Endothelial cell of umbilical vein (primary cell): Measurements from ENCODE around the gene TRIM71. TPM values are rescaled to one million over a fixed set of nuclear protein-coding genes. Genes with fewer than 3 reads are reported as not detected.
A peak's percentile ranks its signal among the peaks of the same experiment; 100 is the strongest.

ENCODE experiments used
- BruUV-seq: library from RNA; stranded (reverse); fragments of 400-500 nt; replicated peaks from 2 replicates; lab custom pipeline; 2021; lab: Mats Ljungman, UMichigan
- CTCF ChIA-PET: fragments of 300-600, 350-600 bp; sonication (Branson Sonifier 250); formaldehyde crosslinking; loops from one replicate; lab custom pipeline; 2021; ENCODE audit warnings: antibody characterized with exemption, inconsistent platforms; lab: Charles Lee
- POLR2A ChIA-PET: fragments of 300-600, 350-600 bp; sonication (Branson Sonifier 250); formaldehyde crosslinking; loops from one replicate; lab custom pipeline; 2021; ENCODE audit warnings: antibody characterized with exemption, inconsistent platforms; lab: Charles Lee
- DNase-seq: peaks from one replicate; pipeline ENCODE4 v3.0.0-alpha.2; 2011; ENCODE audit warnings: low read depth, low spot score
- FAIRE-seq: peaks from 2 replicates; lab custom pipeline; 2011; peaks lifted over from hg19 to GRCh38; lab: Jason Lieb, UNC
- H2AFZ ChIP-seq: 2 replicates; pipeline ENCODE4 v1.6.0; 2012; ENCODE audit warnings: low read depth, low read length, control low read depth, inconsistent platforms
- H3K27ac ChIP-seq: 2 replicates; pipeline ENCODE4 v1.5.1; 2011; ENCODE audit warnings: low read depth, mild to moderate bottlenecking, control low read depth, low read length, moderate library complexity; ENCODE audit not compliant: insufficient read depth
- H3K27me3 ChIP-seq, 2 experiments: 2 replicates each; pipeline versions ENCODE4 v1.6.0 to v1.6.1; 2011; ENCODE audit warnings: low read length in 2 of 2, mixed read lengths in 1 of 2; ENCODE audit not compliant: control insufficient read depth in 2 of 2, insufficient read depth in 2 of 2
- H3K36me3 ChIP-seq, 2 experiments: 2 replicates in 1 of 2; 3 replicates in 1 of 2; pipeline ENCODE4 v1.5.1; 2011; ENCODE audit warnings: low read length in 2 of 2, mild to moderate bottlenecking in 1 of 2, moderate library complexity in 1 of 2; ENCODE audit not compliant: control insufficient read depth in 2 of 2, insufficient read depth in 2 of 2; ENCODE audit errors: extremely low read depth in 1 of 2
- H3K4me1 ChIP-seq: 3 replicates; pipeline ENCODE4 v1.5.1; 2011; ENCODE audit warnings: mild to moderate bottlenecking, low read length; ENCODE audit not compliant: control insufficient read depth, insufficient read depth; ENCODE audit errors: extremely low read depth
- H3K4me2 ChIP-seq: 2 replicates; pipeline ENCODE4 v1.6.1; 2011; ENCODE audit warnings: low read length, control low read depth, mixed read lengths; ENCODE audit not compliant: insufficient read depth
- H3K4me3 ChIP-seq, 3 experiments: fragments of 200-600 bp in 1 of 3; sonication (generic), shearing (Covaris generic) in 1 of 3; replicated peaks in 1 of 3; 2 replicates each; pipeline ENCODE4 v1.5.1; 2011 to 2016; ENCODE audit warnings: control low read depth in 3 of 3, low read length in 3 of 3, mild to moderate bottlenecking in 2 of 3, inconsistent platforms in 1 of 3, low read depth in 1 of 3, moderate library complexity in 1 of 3; ENCODE audit not compliant: insufficient read depth in 1 of 3
- H3K79me2 ChIP-seq: 2 replicates; pipeline ENCODE4 v1.6.0; 2012; ENCODE audit warnings: low read length, inconsistent platforms; ENCODE audit not compliant: control insufficient read depth, insufficient read depth
- H3K9ac ChIP-seq: replicated peaks from 2 replicates; pipeline ENCODE3; 2011; ENCODE audit warnings: low read length, control low read depth; ENCODE audit not compliant: insufficient read depth; ENCODE audit errors: extremely low read depth
- H3K9me1 ChIP-seq: replicated peaks from 3 replicates; pipeline ENCODE4 v1.6.0; 2011; ENCODE audit warnings: mild to moderate bottlenecking, low read length; ENCODE audit not compliant: control insufficient read depth, insufficient read depth; ENCODE audit errors: extremely low read depth
- H3K9me3 ChIP-seq: replicated peaks from 2 replicates; pipeline ENCODE4 v1.5.1; 2012; ENCODE audit warnings: low read length, inconsistent platforms; ENCODE audit not compliant: control insufficient read depth, insufficient read depth
- H4K20me1 ChIP-seq: replicated peaks from 2 replicates; pipeline ENCODE3; 2011; ENCODE audit warnings: mild to moderate bottlenecking, low read length; ENCODE audit not compliant: control insufficient read depth, insufficient read depth; ENCODE audit errors: extremely low read depth
- GATA2 ChIP-seq: IDR thresholded peaks from 2 replicates; pipeline ENCODE4 v1.7.0; 2011; ENCODE audit warnings: low read depth, mild to moderate bottlenecking, moderate library complexity, mixed read lengths, low read length; ENCODE audit not compliant: insufficient read length, insufficient read depth
- JUN ChIP-seq: IDR thresholded peaks from 2 replicates; pipeline ENCODE4 v1.6.1; 2011; ENCODE audit warnings: borderline replicate concordance, low read depth; ENCODE audit not compliant: insufficient read length, insufficient read depth
- MAX ChIP-seq: IDR thresholded peaks from 2 replicates; pipeline ENCODE4 v1.6.1; 2011; ENCODE audit not compliant: insufficient read depth, insufficient read length
- MYC ChIP-seq: IDR thresholded peaks from one replicate; pipeline ENCODE4 v1.6.1; 2011; ENCODE audit warnings: mild to moderate bottlenecking, low read depth, low read length
- POLR2A ChIP-seq: IDR thresholded peaks from 2 replicates; pipeline ENCODE4 v1.6.1; 2012; ENCODE audit warnings: low read depth, mild to moderate bottlenecking, control low read depth, low read length
- POLR2AphosphoS5 ChIP-seq: IDR thresholded peaks from 2 replicates; pipeline ENCODE4 v1.6.1; 2012; ENCODE audit warnings: low read depth, mild to moderate bottlenecking, control low read depth, low read length, moderate library complexity; ENCODE audit not compliant: insufficient read depth
- dilution Hi-C: fragments of 300-500 bp; cut with MboI; formaldehyde crosslinking; loops from one replicate; pipeline ENCODE4 v1.15.0; 2019; ENCODE audit warnings: low sequenced_read_pairs; ENCODE audit not compliant: extremely low pct_ligation_motif_present
- intact Hi-C: fragments of 100-400 bp; cut with micrococcal nuclease; formaldehyde crosslinking; loops from one replicate; pipeline ENCODE4 v1.10.0; 2022
- polyA plus RNA-seq, 4 experiments: library from polyadenylated mRNA; depleted of rRNA in 3 of 4; stranded (reverse) in 3 of 4; unstranded in 1 of 4; fragments of >200 nt; gene quantifications; 2 replicates each; pipeline versions ENCODE4 v1.2.1 to v1.2.3, GENCODE V29; 2011 to 2012; ENCODE audit warnings: missing spikeins in 1 of 4
- total RNA-seq: library from RNA; stranded (reverse); gene quantifications from 2 replicates; pipeline ENCODE4 v1.2.3, GENCODE V29; 2021
- TF ChIP-seq, protein P1 (sequence below), 2 donors: IDR thresholded peaks; 1 replicate in 1 of 2; 2 replicates in 1 of 2; pipeline ENCODE4 v1.5.1; 2011; ENCODE audit warnings: low read length in 2 of 2, mild to moderate bottlenecking in 2 of 2, moderate library complexity in 2 of 2, control low read depth in 1 of 2, inconsistent platforms in 1 of 2, low read depth in 1 of 2; ENCODE audit not compliant: insufficient read depth in 1 of 2; ENCODE audit errors: extremely low read depth in 1 of 2

The TRIM71 gene
- total and polyA plus RNA-seq, 2 donors (not counting 3 experiments of a cell fraction or from before 2014, with no cell fraction given), result not detected

DNA sequence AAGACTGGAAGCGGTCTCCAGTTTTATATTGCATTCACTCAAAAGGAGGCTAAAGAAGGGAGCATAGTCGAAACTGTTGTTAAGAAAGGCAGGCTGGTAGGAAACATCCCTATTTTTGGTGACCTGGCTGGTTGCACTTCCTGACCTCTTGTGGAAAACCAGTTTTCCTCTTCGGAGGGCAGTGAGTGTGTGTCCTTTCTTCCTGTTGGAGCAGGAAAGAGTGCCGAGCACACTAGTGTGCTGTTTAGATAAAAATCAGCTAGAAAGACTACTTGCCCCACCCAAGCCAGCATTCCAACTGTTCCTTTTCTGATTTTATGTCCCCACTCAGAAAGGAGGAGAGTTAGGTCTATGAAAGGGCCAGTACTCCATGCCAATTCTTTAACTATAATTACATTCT lies 68.5 kb downstream of the TRIM71 start:
- POLR2A ChIA-PET, result no interaction called here
- peak; percentile 47 for FAIRE-seq
- BruUV-seq, result no TSS peak

More for the DNA sequence above, 68.5 kb downstream of the TRIM71 start:
- Histone ChIP-seq H3K9ac (no peak overlapping the region), H4K20me1 (no peaks in the 10 kb centered on the region), H3K27me3 (peaks cover 0 to 2% of the 10 kb centered on the region in 2 experiments), H3K4me3 (no peak overlapping the region), H3K9me3 (no peaks in the 10 kb centered on the region), H3K9me1 (no peaks in the 10 kb centered on the region), H3K4me2 (no peak overlapping the region), H3K27ac (no peak overlapping the region), H3K79me2 (no peaks in the 10 kb centered on the region), H3K4me1 (no peaks in the 10 kb centered on the region), H3K36me3 (no peaks in the 10 kb centered on the region), H2AFZ (peak overlapping the region; percentile 12)
- CTCF ChIA-PET, result no interaction called here
- no peak for DNase-seq
- intact Hi-C loops (no loop called here), dilution Hi-C loops (no loop called here)
- TF ChIP-seq GATA2 (no peak), POLR2A (no peak), MYC (no peak), POLR2AphosphoS5 (no peak), JUN (no peak), MAX (no peak)
- TF ChIP-seq, protein P1, sequence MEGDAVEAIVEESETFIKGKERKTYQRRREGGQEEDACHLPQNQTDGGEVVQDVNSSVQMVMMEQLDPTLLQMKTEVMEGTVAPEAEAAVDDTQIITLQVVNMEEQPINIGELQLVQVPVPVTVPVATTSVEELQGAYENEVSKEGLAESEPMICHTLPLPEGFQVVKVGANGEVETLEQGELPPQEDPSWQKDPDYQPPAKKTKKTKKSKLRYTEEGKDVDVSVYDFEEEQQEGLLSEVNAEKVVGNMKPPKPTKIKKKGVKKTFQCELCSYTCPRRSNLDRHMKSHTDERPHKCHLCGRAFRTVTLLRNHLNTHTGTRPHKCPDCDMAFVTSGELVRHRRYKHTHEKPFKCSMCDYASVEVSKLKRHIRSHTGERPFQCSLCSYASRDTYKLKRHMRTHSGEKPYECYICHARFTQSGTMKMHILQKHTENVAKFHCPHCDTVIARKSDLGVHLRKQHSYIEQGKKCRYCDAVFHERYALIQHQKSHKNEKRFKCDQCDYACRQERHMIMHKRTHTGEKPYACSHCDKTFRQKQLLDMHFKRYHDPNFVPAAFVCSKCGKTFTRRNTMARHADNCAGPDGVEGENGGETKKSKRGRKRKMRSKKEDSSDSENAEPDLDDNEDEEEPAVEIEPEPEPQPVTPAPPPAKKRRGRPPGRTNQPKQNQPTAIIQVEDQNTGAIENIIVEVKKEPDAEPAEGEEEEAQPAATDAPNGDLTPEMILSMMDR (IDR thresholded peaks at IDR 0.05; ENCODE audit: extremely low read depth in 1 of 2, insufficient read depth in 1 of 2, low read depth in 1 of 2, low read length in 2 of 2), result no peak
